Suprapubic skin (tissue), 4 donors: ENCODE measurements around the gene PIK3CB. TPM values are rescaled to one million over a fixed set of nuclear protein-coding genes. Genes with fewer than 3 reads are reported as not detected.

Experiments used
- DNase-seq, 2 donors: peaks; one replicate each; pipeline ENCODE4 v3.0.0-alpha.2; 2019; ENCODE audit warnings: low spot score in 2 of 2
- H3K27ac ChIP-seq: fragments of 200-600 bp; sonication (generic); one replicate; pipeline ENCODE4 v1.5.1; 2019
- H3K27me3 ChIP-seq: fragments of 200-600 bp; sonication (generic); one replicate; pipeline ENCODE4 v1.5.1; 2019
- H3K36me3 ChIP-seq: fragments of 200-600 bp; sonication (generic); one replicate; pipeline ENCODE4 v1.5.1; 2019
- H3K4me1 ChIP-seq: fragments of 200-600 bp; sonication (generic); one replicate; pipeline ENCODE4 v1.5.1; 2019
- H3K4me3 ChIP-seq: fragments of 200-600 bp; sonication (generic); one replicate; pipeline ENCODE4 v1.5.1; 2019; ENCODE audit warnings: mild to moderate bottlenecking
- H3K9me3 ChIP-seq: fragments of 200-600 bp; sonication (generic); one replicate; pipeline ENCODE4 v1.5.1; 2019
- EP300 ChIP-seq: sonication (generic); formaldehyde crosslinking; IDR thresholded peaks from one replicate; pipeline ENCODE4 v1.6.1; 2017; ENCODE audit warnings: antibody characterized with exemption
- POLR2A ChIP-seq, 2 donors: fragments of 450-650 bp; IDR thresholded peaks; one replicate each; pipeline ENCODE4 v1.6.1; 2017; ENCODE audit warnings: antibody characterized with exemption in 2 of 2, mild to moderate bottlenecking in 2 of 2, moderate library complexity in 2 of 2
- POLR2AphosphoS5 ChIP-seq, 3 donors: sonication (generic); formaldehyde crosslinking; IDR thresholded peaks; one replicate each; pipeline ENCODE4 v1.6.1; 2017; ENCODE audit warnings: antibody characterized with exemption in 3 of 3
- WGBS: methylation state at CpG from one replicate; pipeline ENCODE4 v1.1.5; 2018; 5-methylcytosine and 5-hydroxymethylcytosine counted together
- total RNA-seq, 4 donors: library from RNA; depleted of rRNA; stranded (reverse); fragments of >200 nt; gene quantifications; one replicate each; pipeline ENCODE4 v1.1.0, GENCODE V29; 2016
- TF ChIP-seq, protein P1 (sequence below), 2 donors: fragments of 200-600 bp in 1 of 2; fragments of 450-650 bp in 1 of 2; sonication (generic) in 1 of 2; IDR thresholded peaks; one replicate each; pipeline ENCODE4 v1.5.1; 2016 to 2019; ENCODE audit warnings: antibody characterized with exemption in 2 of 2, mild to moderate bottlenecking in 1 of 2, moderate library complexity in 1 of 2

The PIK3CB gene
- total RNA-seq, 4 donors from 2014 or later = 47.4 to 66.9 (median 53.2) TPM

DNA sequence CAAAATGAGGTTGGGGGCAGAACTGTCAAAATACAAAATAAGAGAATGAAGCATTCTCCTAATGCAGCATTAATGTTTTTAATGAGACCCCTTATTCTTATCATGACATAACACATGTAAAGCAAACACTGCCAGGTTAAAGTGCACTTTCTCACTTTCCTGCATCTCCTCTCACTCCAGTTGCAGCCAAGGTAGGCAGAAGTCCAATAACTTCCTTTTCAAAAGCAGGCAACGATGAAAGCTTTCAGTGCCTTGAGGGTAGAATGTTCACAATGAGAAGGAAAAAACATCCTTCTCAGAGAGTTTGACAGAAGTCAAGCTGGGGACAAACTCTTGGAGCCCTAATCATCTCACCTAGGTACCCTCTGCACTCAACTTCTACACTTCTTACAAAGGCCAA is 166.6 kb downstream of the PIK3CB start:
- no peak for DNase-seq
- no peaks in the 10 kb centered on the region for H3K27me3 ChIP-seq
- no peak for TF ChIP-seq POLR2A (IDR thresholded peaks at IDR 0.05)
- TF ChIP-seq, protein P1, sequence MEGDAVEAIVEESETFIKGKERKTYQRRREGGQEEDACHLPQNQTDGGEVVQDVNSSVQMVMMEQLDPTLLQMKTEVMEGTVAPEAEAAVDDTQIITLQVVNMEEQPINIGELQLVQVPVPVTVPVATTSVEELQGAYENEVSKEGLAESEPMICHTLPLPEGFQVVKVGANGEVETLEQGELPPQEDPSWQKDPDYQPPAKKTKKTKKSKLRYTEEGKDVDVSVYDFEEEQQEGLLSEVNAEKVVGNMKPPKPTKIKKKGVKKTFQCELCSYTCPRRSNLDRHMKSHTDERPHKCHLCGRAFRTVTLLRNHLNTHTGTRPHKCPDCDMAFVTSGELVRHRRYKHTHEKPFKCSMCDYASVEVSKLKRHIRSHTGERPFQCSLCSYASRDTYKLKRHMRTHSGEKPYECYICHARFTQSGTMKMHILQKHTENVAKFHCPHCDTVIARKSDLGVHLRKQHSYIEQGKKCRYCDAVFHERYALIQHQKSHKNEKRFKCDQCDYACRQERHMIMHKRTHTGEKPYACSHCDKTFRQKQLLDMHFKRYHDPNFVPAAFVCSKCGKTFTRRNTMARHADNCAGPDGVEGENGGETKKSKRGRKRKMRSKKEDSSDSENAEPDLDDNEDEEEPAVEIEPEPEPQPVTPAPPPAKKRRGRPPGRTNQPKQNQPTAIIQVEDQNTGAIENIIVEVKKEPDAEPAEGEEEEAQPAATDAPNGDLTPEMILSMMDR (IDR thresholded peaks at IDR 0.05) = no peak
- no peak for TF ChIP-seq EP300
- no peak for TF ChIP-seq POLR2AphosphoS5 (IDR thresholded peaks at IDR 0.05)
- WGBS = 53% methylated on average over 1 of the region's 1 CpG
- no peak overlapping the region for H3K27ac ChIP-seq
- no peaks in the 10 kb centered on the region for H3K9me3 ChIP-seq
- H3K4me1 ChIP-seq = no peaks in the 10 kb centered on the region
- peaks cover 34% of the 10 kb centered on the region for H3K36me3 ChIP-seq
- H3K4me3 ChIP-seq = no peak overlapping the region

DNA sequence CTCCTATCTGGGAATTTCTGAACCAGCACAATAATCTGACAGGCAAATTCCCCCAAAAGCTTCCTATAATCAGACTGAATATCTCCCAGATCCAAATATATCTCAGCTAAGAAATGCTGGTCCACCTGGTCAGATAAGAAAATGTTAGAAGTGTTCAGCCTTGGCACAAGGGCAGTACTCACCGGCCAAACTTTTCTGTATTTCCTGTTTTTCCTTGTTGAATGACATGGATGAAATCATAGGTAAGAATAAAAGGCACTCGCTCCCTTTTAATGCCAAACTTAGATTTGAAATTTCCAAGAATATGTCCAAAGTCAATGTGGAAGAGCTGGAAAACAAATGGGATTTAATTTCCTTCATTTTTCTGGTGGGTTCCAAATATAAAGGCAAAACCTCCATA is 177.2 kb downstream of the PIK3CB start:
- peaks cover 55% of the 10 kb centered on the region for H3K36me3 ChIP-seq
- no peak for DNase-seq
- H3K4me3 ChIP-seq = no peak overlapping the region
- WGBS = 77% methylated on average over 2 of the region's 2 CpGs
- TF ChIP-seq POLR2A (IDR thresholded peaks at IDR 0.05) (no peak), EP300 (no peak), POLR2AphosphoS5 (IDR thresholded peaks at IDR 0.05) (no peak)
- TF ChIP-seq, protein P1 (IDR thresholded peaks at IDR 0.05) = no peak
- no peak overlapping the region for H3K27ac ChIP-seq
- H3K4me1 ChIP-seq = no peaks in the 10 kb centered on the region
- no peaks in the 10 kb centered on the region for H3K27me3 ChIP-seq
- no peaks in the 10 kb centered on the region for H3K9me3 ChIP-seq

DNA sequence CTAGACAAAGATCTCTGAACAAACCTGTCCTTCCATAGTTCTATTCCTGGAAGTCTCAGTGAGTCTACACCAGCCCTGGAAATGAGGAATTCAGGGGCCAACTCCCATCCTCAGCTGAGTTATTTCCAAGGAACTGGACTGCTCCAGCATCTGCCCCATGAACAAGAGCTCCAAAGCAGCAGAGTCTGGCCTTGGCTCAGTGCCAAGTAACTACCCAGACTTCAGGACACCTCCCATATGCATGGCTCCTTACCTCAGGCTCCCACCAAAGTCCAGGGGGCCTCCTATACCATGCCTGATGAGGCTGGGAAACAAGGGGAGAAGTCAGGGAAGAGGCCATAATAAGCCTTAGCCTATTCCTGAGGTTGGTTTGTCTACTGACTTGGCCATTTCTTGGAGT is 181.2 kb downstream of the PIK3CB start:
- no peaks in the 10 kb centered on the region for H3K4me1 ChIP-seq
- no peak overlapping the region for H3K27ac ChIP-seq
- H3K27me3 ChIP-seq = no peaks in the 10 kb centered on the region
- TF ChIP-seq POLR2A (IDR thresholded peaks at IDR 0.05) (no peak), EP300 (no peak), POLR2AphosphoS5 (IDR thresholded peaks at IDR 0.05) (no peak)
- TF ChIP-seq, protein P1 (IDR thresholded peaks at IDR 0.05) = no peak
- H3K9me3 ChIP-seq = no peaks in the 10 kb centered on the region
- no peak overlapping the region for H3K4me3 ChIP-seq
- peaks cover 73% of the 10 kb centered on the region for H3K36me3 ChIP-seq
- no peak for DNase-seq

DNA sequence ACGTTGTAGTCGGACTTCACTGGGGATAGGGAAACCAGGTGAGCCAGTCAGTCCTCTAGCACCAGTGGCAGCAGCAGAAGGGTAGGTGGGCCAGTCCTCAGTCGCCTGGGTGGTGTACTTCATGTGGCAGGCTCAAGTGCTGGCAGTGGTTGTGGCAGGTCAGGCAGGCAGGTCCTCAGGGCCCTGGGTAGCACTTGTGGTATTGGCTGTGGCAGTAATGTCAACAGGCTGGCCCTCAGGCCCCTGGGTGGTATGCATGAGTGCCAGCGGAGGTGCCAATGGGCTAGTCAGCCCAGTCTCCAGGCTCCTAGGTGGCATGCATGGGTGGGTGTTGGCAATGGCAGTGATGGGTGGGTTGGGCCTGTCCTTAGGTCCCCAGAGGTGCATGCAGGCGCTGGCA is 185.6 kb downstream of the PIK3CB start:
- no peak for DNase-seq
- WGBS = 97% methylated on average over 5 of the region's 5 CpGs
- peaks cover 38% of the 10 kb centered on the region for H3K36me3 ChIP-seq
- H3K4me1 ChIP-seq = no peaks in the 10 kb centered on the region
- no peaks in the 10 kb centered on the region for H3K27me3 ChIP-seq
- H3K4me3 ChIP-seq = no peak overlapping the region
- no peak overlapping the region for H3K27ac ChIP-seq
- TF ChIP-seq EP300 (no peak), POLR2A (IDR thresholded peaks at IDR 0.05) (no peak), POLR2AphosphoS5 (IDR thresholded peaks at IDR 0.05) (no peak)
- TF ChIP-seq, protein P1 (IDR thresholded peaks at IDR 0.05) = no peak
- H3K9me3 ChIP-seq = peaks cover 19% of the 10 kb centered on the region

DNA sequence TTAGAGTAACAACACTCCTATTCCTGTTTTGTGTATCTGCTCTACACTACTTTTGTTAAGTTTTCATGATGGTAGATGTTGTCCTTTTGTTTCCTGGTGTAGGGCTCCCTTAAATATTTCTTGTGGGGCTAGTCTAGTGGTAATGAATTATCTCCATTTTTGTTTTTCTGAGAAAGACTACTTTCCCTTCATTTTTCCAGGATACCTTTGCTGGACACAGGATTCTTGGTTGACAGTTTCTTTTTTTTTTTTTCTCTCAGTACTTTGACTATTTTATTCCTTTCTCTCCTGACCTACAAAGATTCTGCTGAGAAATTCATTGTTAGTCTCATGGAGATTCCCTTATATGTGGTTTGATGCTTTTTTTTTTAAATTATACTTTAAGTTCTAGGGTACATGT is 188.2 kb downstream of the PIK3CB start:
- H3K27me3 ChIP-seq = no peaks in the 10 kb centered on the region
- peaks cover 26% of the 10 kb centered on the region for H3K9me3 ChIP-seq
- DNase-seq = no peak
- H3K4me3 ChIP-seq = no peak overlapping the region
- TF ChIP-seq EP300 (no peak), POLR2A (IDR thresholded peaks at IDR 0.05) (no peak), POLR2AphosphoS5 (IDR thresholded peaks at IDR 0.05) (no peak)
- TF ChIP-seq, protein P1 (IDR thresholded peaks at IDR 0.05) = no peak
- no peak overlapping the region for H3K27ac ChIP-seq
- no peaks in the 10 kb centered on the region for H3K4me1 ChIP-seq
- peaks cover 24% of the 10 kb centered on the region for H3K36me3 ChIP-seq
